Adrenal gland (tissue), 5 donors: ENCODE data around the gene AGPAT4.
"Not testable (repeated sequence)": the region's sequence is repeated elsewhere in the genome, so short reads cannot be mapped to it uniquely, and the experiment has no call there.

ENCODE experiments used
- CTCF ChIP-seq, 6 experiments: fragments of 450-650 bp in 4 of 6; fragments of 200-600 bp in 2 of 6; sonication (generic) in 1 of 6; IDR thresholded peaks; 1 replicate in 5 of 6; 2 replicates in 1 of 6; pipeline versions ENCODE4 v1.5.1 to v1.8.0; 2016 to 2021; ENCODE audit warnings: antibody characterized with exemption in 6 of 6, mild to moderate bottlenecking in 2 of 6, moderate library complexity in 1 of 6
- POLR2A ChIP-seq, 2 donors: fragments of 450-650 bp; IDR thresholded peaks; one replicate each; pipeline ENCODE4 v1.6.1; 2017; ENCODE audit warnings: antibody characterized with exemption in 2 of 2, mild to moderate bottlenecking in 2 of 2, moderate library complexity in 1 of 2
- donor health status: DM: no; HTN: no; CAD: no.

GRCh38 chr6:161224951-161225680 is 48.7 kb downstream of the AGPAT4 start:
- TF ChIP-seq CTCF, POLR2A (IDR thresholded peaks at IDR 0.05): not testable (repeated sequence)
